DMS79 treated with DMSO at 0.1 percent for 48 hours (cell line): ENCODE measurements around the gene NANOS3.

ENCODE experiments used
- DNase-seq: peaks from one replicate; lab custom pipeline; 2025; lab: John Stamatoyannopoulos, UW

NANOS3 gene

GRCh38 chr19:13864667-13865570 is 12.0 kb upstream of the NANOS3 start:
- no peak for DNase-seq

GRCh38 chr19:13865571-13866462 is 11.1 kb upstream of the NANOS3 start:
- DNase-seq = peak; percentile 24

GRCh38 chr19:13866463-13867046 is 10.4 kb upstream of the NANOS3 start:
- no peak for DNase-seq

GRCh38 chr19:13868663-13869062 is 8.3 kb upstream of the NANOS3 start:
- DNase-seq = no peak

GRCh38 chr19:13869281-13869680 is 7.7 kb upstream of the NANOS3 start:
- DNase-seq = no peak

GRCh38 chr19:13870873-13871272 is 6.1 kb upstream of the NANOS3 start:
- no peak for DNase-seq

GRCh38 chr19:13872339-13872694 is 4.6 kb upstream of the NANOS3 start:
- DNase-seq = no peak

- no peak for DNase-seq
Observed at GRCh38 chr19:13872695-13873389, 4.1 kb upstream of the NANOS3 start.

GRCh38 chr19:13873834-13874515 is 3.0 kb upstream of the NANOS3 start:
- no peak for DNase-seq

- no peak for DNase-seq
Observed at GRCh38 chr19:13875824-13876223, 1.1 kb upstream of the NANOS3 start.

GRCh38 chr19:13877303-13877702 is 369 bp downstream of the NANOS3 start:
- DNase-seq = no peak

- DNase-seq = peak; percentile 92
Observed at GRCh38 chr19:13880059-13881043, 3.4 kb downstream of the NANOS3 start.

GRCh38 chr19:13881251-13881691 is 4.3 kb downstream of the NANOS3 start:
- DNase-seq = no peak

- no peak for DNase-seq
Observed at GRCh38 chr19:13881692-13882418, 4.9 kb downstream of the NANOS3 start.

- DNase-seq = no peak
Observed at GRCh38 chr19:13882419-13882795, 5.5 kb downstream of the NANOS3 start.

- DNase-seq = no peak
Observed at GRCh38 chr19:13882836-13883235, 5.9 kb downstream of the NANOS3 start.

- no peak for DNase-seq
Observed at GRCh38 chr19:13883516-13884064, 6.7 kb downstream of the NANOS3 start.

- DNase-seq = peak; percentile 82
Observed at GRCh38 chr19:13884726-13885591, 8.0 kb downstream of the NANOS3 start.
